HFFc6 (cell line): Measurements from ENCODE around the gene DTD2. TPM values are rescaled to one million over a fixed set of nuclear protein-coding genes. Genes with fewer than 3 reads are reported as not detected.

Experiments
- DNase-seq: peaks from one replicate; pipeline ENCODE4 v3.0.0-alpha.2; 2018
- H3K27ac Mint-ChIP-seq: 2 replicates; pipeline ENCODE4 v1.8.0; 2020; ENCODE audit warnings: mild to moderate bottlenecking, mixed read lengths
- H3K27me3 Mint-ChIP-seq: 2 replicates; pipeline ENCODE4 v1.8.0; 2021; ENCODE audit warnings: mild to moderate bottlenecking, moderate library complexity, mixed read lengths; ENCODE audit not compliant: insufficient read depth
- H3K36me3 Mint-ChIP-seq: 2 replicates; pipeline ENCODE4 v1.8.0; 2021; ENCODE audit warnings: low read depth, mixed read lengths
- H3K4me1 Mint-ChIP-seq: 2 replicates; pipeline ENCODE4 v1.8.0; 2020; ENCODE audit warnings: low read depth, mixed read lengths
- H3K4me3 Mint-ChIP-seq: 2 replicates; pipeline ENCODE4 v1.8.0; 2020; ENCODE audit warnings: mild to moderate bottlenecking, moderate library complexity, mixed read lengths
- H3K9me3 Mint-ChIP-seq: 2 replicates; pipeline ENCODE4 v1.8.0; 2020; ENCODE audit warnings: mild to moderate bottlenecking, mixed read lengths
- total RNA-seq, 6 experiments: library from RNA; stranded (reverse); fragmentation: NEBNext Ultra II Directional; extraction: Animal tissue kit (Norgen Biotek cat#: 25700); gene quantifications; 2 replicates in 1 of 6; 3 replicates in 5 of 6; pipeline ENCODE4 v1.2.3, GENCODE V29; 2021
- TF ChIP-seq, protein P1 (sequence below): fragments of 200-600 bp; sonication (generic); IDR thresholded peaks from 2 replicates; pipeline ENCODE4 v1.5.0; 2021; ENCODE audit warnings: antibody characterized with exemption, mild to moderate bottlenecking

Gene DTD2
- total RNA-seq, 6 experiments from 2014 or later, result 24.8 to 31.3 (median 29.0) TPM

GRCh38 chr14:31487886-31488285 is 30.6 kb upstream of the DTD2 start, which contains the start of gene GPR33:
GPR33 (minus strand) TSS chr14:31488039; CDS start chr14:31483965, 4,074 bp downstream.
- TF ChIP-seq, protein P1, sequence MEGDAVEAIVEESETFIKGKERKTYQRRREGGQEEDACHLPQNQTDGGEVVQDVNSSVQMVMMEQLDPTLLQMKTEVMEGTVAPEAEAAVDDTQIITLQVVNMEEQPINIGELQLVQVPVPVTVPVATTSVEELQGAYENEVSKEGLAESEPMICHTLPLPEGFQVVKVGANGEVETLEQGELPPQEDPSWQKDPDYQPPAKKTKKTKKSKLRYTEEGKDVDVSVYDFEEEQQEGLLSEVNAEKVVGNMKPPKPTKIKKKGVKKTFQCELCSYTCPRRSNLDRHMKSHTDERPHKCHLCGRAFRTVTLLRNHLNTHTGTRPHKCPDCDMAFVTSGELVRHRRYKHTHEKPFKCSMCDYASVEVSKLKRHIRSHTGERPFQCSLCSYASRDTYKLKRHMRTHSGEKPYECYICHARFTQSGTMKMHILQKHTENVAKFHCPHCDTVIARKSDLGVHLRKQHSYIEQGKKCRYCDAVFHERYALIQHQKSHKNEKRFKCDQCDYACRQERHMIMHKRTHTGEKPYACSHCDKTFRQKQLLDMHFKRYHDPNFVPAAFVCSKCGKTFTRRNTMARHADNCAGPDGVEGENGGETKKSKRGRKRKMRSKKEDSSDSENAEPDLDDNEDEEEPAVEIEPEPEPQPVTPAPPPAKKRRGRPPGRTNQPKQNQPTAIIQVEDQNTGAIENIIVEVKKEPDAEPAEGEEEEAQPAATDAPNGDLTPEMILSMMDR, result no peak
- H3K27me3 Mint-ChIP-seq, result peaks cover 24% of the 10 kb centered on the region
- H3K36me3 Mint-ChIP-seq, result no peaks in the 10 kb centered on the region
- DNase-seq, result no peak
- no peak within 1 kb of the TSS for H3K27ac Mint-ChIP-seq
- H3K9me3 Mint-ChIP-seq, result no peaks in the 10 kb centered on the region
- no peak within 1 kb of the TSS for H3K4me3 Mint-ChIP-seq
- no peaks in the 10 kb centered on the region for H3K4me1 Mint-ChIP-seq

DNA sequence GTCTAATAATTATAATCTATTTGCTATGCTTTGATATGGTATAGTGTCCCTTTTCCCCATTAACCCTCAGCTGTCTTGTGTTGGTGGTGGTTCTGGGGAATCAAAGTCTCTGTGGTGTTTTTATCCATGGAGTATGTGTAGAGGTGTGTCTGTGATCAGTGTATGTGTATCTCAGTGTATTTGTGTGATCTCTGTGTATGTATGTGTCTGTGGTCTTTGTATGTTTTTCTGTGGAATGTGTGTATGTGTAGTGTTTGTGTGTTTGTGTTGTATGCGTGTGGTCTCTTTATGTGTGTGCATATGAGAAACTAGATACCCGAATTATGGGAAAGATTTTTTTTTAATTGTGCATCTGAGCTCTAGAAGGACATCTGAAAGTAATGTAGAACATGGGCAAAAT is 29.5 kb upstream of the DTD2 start:
- H3K27me3 Mint-ChIP-seq, result peaks cover 20% of the 10 kb centered on the region
- H3K9me3 Mint-ChIP-seq, result no peaks in the 10 kb centered on the region
- no peak for DNase-seq
- no peaks in the 10 kb centered on the region for H3K4me1 Mint-ChIP-seq
- TF ChIP-seq, protein P1, result no peak
- H3K27ac Mint-ChIP-seq, result no peak overlapping the region
- no peaks in the 10 kb centered on the region for H3K36me3 Mint-ChIP-seq
- H3K4me3 Mint-ChIP-seq, result no peak overlapping the region

- DNase-seq, result no peak
- Mint-ChIP-seq H3K9me3 (no peaks in the 10 kb centered on the region), H3K27me3 (peaks cover 18% of the 10 kb centered on the region), H3K36me3 (no peaks in the 10 kb centered on the region), H3K27ac (no peak overlapping the region), H3K4me3 (no peak overlapping the region), H3K4me1 (no peaks in the 10 kb centered on the region)
- TF ChIP-seq, protein P1, result no peak
Observed at GRCh38 chr14:31484754-31485153, 27.4 kb upstream of the DTD2 start.

GRCh38 chr14:31480156-31480555 is 22.9 kb upstream of the DTD2 start:
- no peak for DNase-seq

DNA sequence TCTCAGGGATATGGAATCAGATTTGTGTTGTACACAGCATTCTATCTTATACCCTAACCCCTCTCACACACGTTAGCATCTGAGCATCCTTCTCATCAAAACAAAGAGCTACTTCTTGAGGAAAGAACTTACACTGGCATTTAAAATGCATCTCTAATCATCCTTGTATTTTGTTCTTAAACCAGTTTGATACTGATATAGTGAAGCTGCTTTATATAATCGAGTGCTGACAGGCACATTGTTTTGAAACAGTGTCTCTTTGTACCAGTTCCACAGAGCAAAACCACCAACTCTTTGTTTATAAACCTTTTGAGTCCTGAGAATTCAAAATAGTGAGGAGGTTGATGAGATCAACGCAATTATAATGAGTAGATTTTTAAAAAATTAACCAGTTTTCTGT is 21.7 kb upstream of the DTD2 start:
- no peak for DNase-seq
- Mint-ChIP-seq H3K9me3 (no peaks in the 10 kb centered on the region), H3K27ac (no peak overlapping the region), H3K27me3 (peaks cover 17% of the 10 kb centered on the region), H3K36me3 (no peaks in the 10 kb centered on the region), H3K4me3 (no peak overlapping the region), H3K4me1 (peaks cover 5% of the 10 kb centered on the region)
- TF ChIP-seq, protein P1, result no peak

More at GRCh38 chr14:31480156-31480555, 22.9 kb upstream of the DTD2 start:
- H3K36me3 Mint-ChIP-seq, result no peaks in the 10 kb centered on the region
- TF ChIP-seq, protein P1, result no peak
- H3K9me3 Mint-ChIP-seq, result no peaks in the 10 kb centered on the region
- H3K27ac Mint-ChIP-seq, result no peak overlapping the region
- H3K27me3 Mint-ChIP-seq, result peaks cover 22% of the 10 kb centered on the region
- no peak overlapping the region for H3K4me3 Mint-ChIP-seq
- H3K4me1 Mint-ChIP-seq, result peaks cover 5% of the 10 kb centered on the region

DNA sequence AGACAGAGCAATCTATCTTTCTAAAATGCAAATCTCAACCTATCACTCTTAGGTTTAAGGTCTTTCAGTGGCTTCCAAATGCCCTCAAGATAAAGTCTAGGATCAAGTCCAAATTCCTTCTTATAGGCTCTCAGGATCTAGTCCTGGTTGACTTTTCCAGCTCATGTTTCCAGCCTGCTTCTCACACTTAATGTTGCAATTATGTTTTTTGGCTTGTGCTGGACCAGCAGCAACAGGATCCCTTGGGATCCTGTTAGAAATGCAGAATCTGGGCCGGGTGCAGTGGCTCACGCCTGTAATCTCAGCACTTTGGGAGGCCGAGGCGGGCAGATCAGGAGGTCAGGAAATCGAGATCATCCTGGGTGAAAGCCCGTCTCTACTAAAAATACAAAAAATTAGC is 19.9 kb upstream of the DTD2 start:
- no peaks in the 10 kb centered on the region for H3K9me3 Mint-ChIP-seq
- DNase-seq, result no peak

More for the DNA sequence above, 19.9 kb upstream of the DTD2 start:
- H3K27me3 Mint-ChIP-seq, result peaks cover 15% of the 10 kb centered on the region
- peaks cover 5% of the 10 kb centered on the region for H3K4me1 Mint-ChIP-seq
- H3K36me3 Mint-ChIP-seq, result no peaks in the 10 kb centered on the region
- H3K27ac Mint-ChIP-seq, result no peak overlapping the region
- TF ChIP-seq, protein P1, result no peak
- H3K4me3 Mint-ChIP-seq, result no peak overlapping the region
